ENCODE data around the gene ADH6.
A peak's percentile ranks its signal among the peaks of the same experiment; 100 is the strongest.
"Not testable (repeated sequence)": the region's sequence is repeated elsewhere in the genome, so short reads cannot be mapped to it uniquely, and the experiment has no call there.

ADH6 gene

GRCh38 chr4:99219072-99219471 lies at the start of gene ADH6:
Gene ADH6 (minus strand): TSS chr4:99219246. CDS start chr4:99219152, 94 bp downstream.
- DNase-seq (ENCODE audit: low read depth), result no peak

GRCh38 chr4:99264927-99265326 lies 45.9 kb upstream of the ADH6 start:
- DNase-seq (ENCODE audit: low read depth), result peak; percentile 5

- no peak for DNase-seq (ENCODE audit: low read depth)
These were observed 33.7 kb upstream of the ADH6 start for GRCh38 chr4:99252746-99253145.

GRCh38 chr4:99248714-99249113 lies 29.7 kb upstream of the ADH6 start:
- DNase-seq (ENCODE audit: low read depth), result peak; percentile 4

GRCh38 chr4:99235955-99236354 lies 16.9 kb upstream of the ADH6 start:
- no peak for DNase-seq (ENCODE audit: low read depth)

GRCh38 chr4:99234331-99235010 lies 15.4 kb upstream of the ADH6 start:
- DNase-seq (ENCODE audit: low read depth), result peak; percentile 53

GRCh38 chr4:99233397-99233796 lies 14.4 kb upstream of the ADH6 start:
- not testable (repeated sequence) for DNase-seq (ENCODE audit: low read depth)

GRCh38 chr4:99228706-99229105 lies 9.7 kb upstream of the ADH6 start:
- peak; percentile 12 for DNase-seq (ENCODE audit: low read depth)

- not testable (repeated sequence) for DNase-seq (ENCODE audit: low read depth)
These were observed 8.6 kb upstream of the ADH6 start for GRCh38 chr4:99227646-99228045.

- DNase-seq (ENCODE audit: low read depth), result peak; percentile 14
These were observed 2.9 kb upstream of the ADH6 start for GRCh38 chr4:99221980-99222379.

- no peak for DNase-seq (ENCODE audit: low read depth)
These were observed 433 bp upstream of the ADH6 start for GRCh38 chr4:99219479-99219878.

- no peak for DNase-seq (ENCODE audit: low read depth)
These were observed 3.5 kb downstream of the ADH6 start for GRCh38 chr4:99215521-99215920.

- DNase-seq (ENCODE audit: low read depth), result no peak
These were observed 8.3 kb downstream of the ADH6 start for GRCh38 chr4:99210789-99211188.

GRCh38 chr4:99209671-99210070 lies 9.4 kb downstream of the ADH6 start:
- DNase-seq (ENCODE audit: low read depth), result peak; percentile 81

- DNase-seq (ENCODE audit: low read depth), result no peak
These were observed 10.3 kb downstream of the ADH6 start for GRCh38 chr4:99208719-99209075.

GRCh38 chr4:99207911-99208718 lies 10.9 kb downstream of the ADH6 start:
- no peak for DNase-seq (ENCODE audit: low read depth)

GRCh38 chr4:99207069-99207743 lies 11.8 kb downstream of the ADH6 start:
- DNase-seq (ENCODE audit: low read depth), result no peak

GRCh38 chr4:99205153-99205979 lies 13.7 kb downstream of the ADH6 start:
- DNase-seq (ENCODE audit: low read depth), result peak; percentile 21

GRCh38 chr4:99202536-99202935 lies 16.5 kb downstream of the ADH6 start:
- DNase-seq (ENCODE audit: low read depth), result peak; percentile 17

- no peak for DNase-seq (ENCODE audit: low read depth)
These were observed 17.0 kb downstream of the ADH6 start for GRCh38 chr4:99202094-99202493.

- peak; percentile 29 for DNase-seq (ENCODE audit: low read depth)
These were observed 17.4 kb downstream of the ADH6 start for GRCh38 chr4:99201690-99202089.

- DNase-seq (ENCODE audit: low read depth), result no peak
These were observed 18.9 kb downstream of the ADH6 start for GRCh38 chr4:99200138-99200537.

Data from EH (cell line).